GM12874 (cell line): ENCODE measurements around the gene KRIT1.

ENCODE experiments used
- CTCF ChIP-seq: IDR thresholded peaks from 2 replicates; pipeline ENCODE4 v1.5.1; 2011; ENCODE audit warnings: low read depth, mild to moderate bottlenecking, control low read depth, low read length, moderate library complexity; ENCODE audit not compliant: insufficient read depth

The KRIT1 gene

GRCh38 chr7:92245487-92246359 is at the start of gene KRIT1, which contains the start of gene ANKIB1:
KRIT1 (minus strand) TSS chr7:92245914; CDS start chr7:92242135, 3,779 bp downstream.
ANKIB1 (plus strand) TSS chr7:92245974; CDS start chr7:92294979, 49,005 bp downstream.
- TF ChIP-seq CTCF = no peak

GRCh38 chr7:92295391-92295790 is 49.7 kb upstream of the KRIT1 start:
- no peak for TF ChIP-seq CTCF

- TF ChIP-seq CTCF = no peak
Measured at GRCh38 chr7:92293896-92294590, 48.3 kb upstream of the KRIT1 start.

GRCh38 chr7:92292981-92293380 is 47.3 kb upstream of the KRIT1 start:
- no peak for TF ChIP-seq CTCF

- TF ChIP-seq CTCF = no peak
Measured at GRCh38 chr7:92289321-92289720, 43.6 kb upstream of the KRIT1 start.

- TF ChIP-seq CTCF = no peak
Measured at GRCh38 chr7:92282930-92283329, 37.2 kb upstream of the KRIT1 start.

- TF ChIP-seq CTCF = no peak
Measured at GRCh38 chr7:92282221-92282814, 36.6 kb upstream of the KRIT1 start.
